GM18502 (cell line): ENCODE results near the gene RAB22A.
"Not testable (repeated sequence)": the region's sequence is repeated elsewhere in the genome, so short reads cannot be mapped to it uniquely, and the experiment has no call there.

Experiments used
- ATAC-seq: cut with Tn5 transposase; IDR thresholded peaks from one replicate; pipeline ENCODE4 v1.9.1; 2021; ENCODE audit warnings: mild to moderate bottlenecking; ENCODE audit not compliant: unreplicated experiment, poor library complexity

The RAB22A gene

DNA sequence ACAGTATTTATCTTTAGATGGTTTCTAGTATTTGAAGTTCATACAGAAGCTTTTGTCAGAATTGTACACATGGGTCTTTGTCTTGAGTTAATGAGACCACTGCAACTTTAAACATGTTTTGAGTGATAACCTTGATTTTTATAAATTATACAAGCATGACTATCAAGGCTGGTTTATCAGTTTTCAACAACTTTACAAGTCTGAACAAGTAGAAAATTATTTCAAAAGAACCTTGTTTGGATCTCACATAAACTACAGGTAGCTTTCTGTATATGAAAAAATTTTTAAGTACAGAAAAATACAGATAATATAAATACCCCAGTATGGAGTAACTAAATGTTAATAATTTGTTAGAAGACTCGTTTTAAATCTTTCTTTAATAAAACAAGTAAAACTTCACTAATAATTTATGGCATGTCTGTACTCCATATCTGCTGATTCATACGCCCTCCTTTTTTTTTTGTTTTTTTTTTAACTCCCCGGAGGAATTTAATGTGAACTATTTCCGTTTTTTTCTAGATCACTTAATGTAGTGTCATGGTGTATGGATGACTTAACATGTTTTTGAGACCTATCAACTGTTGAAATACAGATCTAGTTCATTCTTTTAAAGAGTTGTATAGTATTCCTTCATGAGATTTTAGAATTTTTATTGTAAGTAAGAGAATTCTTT is 97.8 kb downstream of the RAB22A start:
- ATAC-seq, result no peak

DNA sequence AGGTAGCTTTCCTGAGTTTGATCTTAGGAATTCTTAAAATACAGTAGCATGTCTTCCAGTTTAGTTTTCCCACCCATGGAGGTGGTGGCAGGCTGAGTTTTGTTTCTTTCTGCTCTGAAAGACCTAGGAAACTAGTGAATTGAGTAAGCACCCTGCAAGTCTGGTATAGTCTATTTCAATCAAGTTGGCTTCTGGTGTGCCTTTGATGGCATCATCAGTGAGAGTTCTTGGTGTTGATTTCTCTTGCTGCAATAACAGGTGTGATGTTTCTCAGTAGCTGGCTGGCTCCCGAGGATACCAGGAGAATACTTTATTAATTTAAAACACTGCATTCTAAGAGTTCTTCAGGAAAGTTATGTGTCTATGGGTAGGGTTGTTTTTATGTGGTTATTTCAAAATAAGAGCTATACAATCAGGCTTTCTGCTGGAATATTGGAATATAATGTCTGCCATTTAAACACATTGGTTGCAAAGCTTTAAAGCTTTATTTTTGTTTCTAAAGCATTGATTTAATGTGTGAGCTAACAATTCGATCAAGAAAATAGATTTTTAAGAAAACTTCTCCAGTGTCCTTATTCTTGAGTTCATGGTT is 98.5 kb downstream of the RAB22A start:
- peak; percentile 61 for ATAC-seq

DNA sequence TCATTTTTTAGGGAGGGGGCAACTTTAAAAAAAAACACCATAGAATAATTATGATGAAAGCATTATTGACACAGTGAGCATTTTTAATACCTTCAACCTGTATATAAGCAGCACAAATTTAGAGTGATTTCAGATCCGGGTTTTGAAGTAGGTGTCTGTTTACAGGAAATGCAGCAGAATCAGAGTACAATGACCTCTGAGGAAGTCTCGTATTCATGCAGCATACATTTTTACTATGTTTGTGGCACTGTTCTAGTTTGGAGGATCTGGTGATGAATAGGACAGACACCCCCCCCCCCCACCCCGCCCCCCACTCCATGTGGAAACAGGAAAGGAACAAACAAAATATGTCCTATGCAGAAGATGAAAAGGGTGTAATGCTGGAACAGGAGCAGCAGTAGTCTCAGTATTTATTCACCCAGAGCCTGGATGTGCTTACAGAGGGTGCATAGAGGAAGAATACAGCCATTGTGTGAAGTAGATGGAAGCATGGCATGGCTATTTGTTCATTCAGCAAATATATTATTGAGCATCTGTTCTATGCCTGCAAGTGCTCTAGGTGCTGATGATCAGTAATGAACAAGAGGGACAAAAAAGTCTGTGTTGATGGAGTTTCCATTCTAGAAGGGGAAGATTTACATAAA is 99.2 kb downstream of the RAB22A start:
- ATAC-seq, result peak; percentile 62

DNA sequence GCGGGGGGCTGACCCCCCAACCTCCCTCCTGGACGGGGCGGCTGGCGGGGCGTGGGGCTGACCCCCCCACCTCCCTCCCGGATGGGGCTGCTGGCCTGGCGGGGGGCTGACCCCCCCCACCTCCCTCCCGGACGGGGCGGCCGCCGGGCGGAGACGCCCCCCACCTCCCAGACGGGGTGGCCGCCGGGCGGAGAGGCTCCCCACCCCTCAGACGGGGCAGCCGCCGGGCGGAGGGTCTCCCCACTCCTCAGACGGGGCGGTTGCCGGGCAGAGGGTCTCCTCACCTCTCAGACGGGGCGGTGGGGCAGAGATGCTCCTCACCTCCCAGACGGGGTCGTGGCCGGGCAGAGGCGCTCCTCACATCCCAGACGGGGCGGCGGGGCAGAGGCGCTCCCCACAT is 104.7 kb downstream of the RAB22A start:
- ATAC-seq, result not testable (repeated sequence)

DNA sequence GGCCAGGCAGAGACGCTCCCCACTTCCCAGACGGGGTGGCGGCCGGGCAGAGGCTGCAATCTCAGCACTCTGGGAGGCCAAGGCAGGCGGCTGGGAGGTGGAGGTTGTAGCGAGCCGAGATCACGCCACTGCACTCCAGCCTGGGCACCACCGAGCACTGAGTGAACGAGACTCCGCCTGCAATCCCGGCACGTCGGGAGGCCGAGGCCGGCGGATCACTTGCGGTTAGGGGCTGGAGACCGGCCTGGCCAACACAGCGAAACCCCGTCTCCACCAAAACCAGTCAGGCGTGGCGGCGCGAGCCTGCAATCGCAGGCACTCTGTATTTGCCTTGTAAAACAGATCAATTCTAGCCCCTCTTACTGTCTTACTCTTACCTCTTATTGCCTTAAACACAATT is 105.3 kb downstream of the RAB22A start:
- ATAC-seq, result not testable (repeated sequence)

DNA sequence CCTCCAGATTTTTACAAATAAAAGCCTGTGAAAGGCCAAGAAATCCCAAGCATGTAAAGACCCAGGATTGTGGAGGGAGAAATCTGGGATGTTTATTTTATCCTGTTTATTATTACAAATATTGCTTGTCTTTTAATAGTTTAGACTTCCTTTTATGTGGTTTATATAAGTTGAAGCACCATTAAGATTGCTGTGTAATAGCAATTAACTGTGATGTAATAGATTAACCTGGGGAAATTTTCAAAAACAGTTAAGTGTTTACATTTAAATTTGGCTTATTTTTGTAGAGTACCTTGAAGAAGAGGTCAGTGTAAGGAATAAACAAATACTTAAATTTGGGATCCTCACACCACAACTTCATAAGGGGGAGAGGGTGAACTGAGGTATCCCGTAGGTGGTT is 106.5 kb downstream of the RAB22A start:
- no peak for ATAC-seq

DNA sequence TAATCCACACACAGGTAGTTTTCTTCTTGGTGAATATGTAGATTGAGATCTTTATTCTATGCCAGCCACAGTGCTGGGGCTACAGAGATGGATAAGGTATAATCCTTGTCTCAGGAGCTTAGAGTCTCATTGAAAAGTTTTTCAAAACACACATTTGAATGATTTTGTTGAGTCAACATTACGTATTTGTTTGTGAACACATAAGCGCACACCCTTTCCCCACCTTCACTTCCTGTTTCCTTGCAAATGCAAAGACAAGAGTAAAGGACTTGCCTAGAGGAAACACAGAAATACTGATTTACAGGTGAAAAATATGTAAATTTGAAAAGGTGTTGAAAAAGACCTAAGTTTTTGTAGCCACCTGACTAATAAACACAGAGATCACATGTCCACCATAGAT is 107.3 kb downstream of the RAB22A start:
- no peak for ATAC-seq
